ENCODE data around the gene CNTNAP2. TPM values are rescaled to one million over a fixed set of nuclear protein-coding genes. Genes with fewer than 3 reads are reported as not detected.

The CNTNAP2 gene
- total and polyA plus RNA-seq, 2 of the 13 experiments (the other 11 are each of a cell fraction or from before 2014, with no cell fraction given): 0.40 to 0.42 TPM

GRCh38 chr7:147742301-147742700 lies 1625.7 kb downstream of the CNTNAP2 start:
- H3K9ac ChIP-seq (ENCODE audit: insufficient read depth, low read depth, low read length): no peak overlapping the region
- in situ Hi-C loops (cut with HindIII; ENCODE audit: extremely low pct_ligation_motif_present, low pct_unique_long_range_greater_than_20kb): no loop called here
- intact Hi-C loops (cut with micrococcal nuclease; ENCODE audit: unreplicated experiment): no loop called here
- POLR2A ChIA-PET: no interaction called here
- no peaks in the 10 kb centered on the region for H3K27me3 ChIP-seq (ENCODE audit: control insufficient read depth in 1 of 2, insufficient read depth in 2 of 2, low read length in 2 of 2)
- ATAC-seq (no peak), FAIRE-seq (no peak), DNase-seq (ENCODE audit: low spot score) (no peak)
- H3K4me2 ChIP-seq (ENCODE audit: low read depth, low read length): no peak overlapping the region
- no peak for TF ChIP-seq NR0B2 (CRISPR knock-in tag; IDR thresholded peaks at IDR 0.05)
- TF ChIP-seq PPARG (CRISPR knock-in tag; conservative IDR thresholded peaks at IDR 0.05): no peak
- no peak for TF ChIP-seq AKAP8 (CRISPR knock-in tag; IDR thresholded peaks at IDR 0.05)
- no peak for TF ChIP-seq CEBPG (CRISPR knock-in tag; IDR thresholded peaks at IDR 0.05)
- no peak for TF ChIP-seq REXO4 (CRISPR knock-in tag; IDR thresholded peaks at IDR 0.05; ENCODE audit: borderline replicate concordance)
- TF ChIP-seq ZNF883 (CRISPR knock-in tag; IDR thresholded peaks at IDR 0.05; ENCODE audit: not compliant biosample characterization): no peak
- TF ChIP-seq MYC (CRISPR knock-in tag; IDR thresholded peaks at IDR 0.05; ENCODE audit: borderline replicate concordance): no peak
- TF ChIP-seq, protein P1, sequence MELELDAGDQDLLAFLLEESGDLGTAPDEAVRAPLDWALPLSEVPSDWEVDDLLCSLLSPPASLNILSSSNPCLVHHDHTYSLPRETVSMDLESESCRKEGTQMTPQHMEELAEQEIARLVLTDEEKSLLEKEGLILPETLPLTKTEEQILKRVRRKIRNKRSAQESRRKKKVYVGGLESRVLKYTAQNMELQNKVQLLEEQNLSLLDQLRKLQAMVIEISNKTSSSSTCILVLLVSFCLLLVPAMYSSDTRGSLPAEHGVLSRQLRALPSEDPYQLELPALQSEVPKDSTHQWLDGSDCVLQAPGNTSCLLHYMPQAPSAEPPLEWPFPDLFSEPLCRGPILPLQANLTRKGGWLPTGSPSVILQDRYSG (CRISPR knock-in tag; IDR thresholded peaks at IDR 0.05): no peak
- no peak for TF ChIP-seq ZNF383 (CRISPR knock-in tag; IDR thresholded peaks at IDR 0.05; ENCODE audit: borderline replicate concordance)
- TF ChIP-seq, protein P2, sequence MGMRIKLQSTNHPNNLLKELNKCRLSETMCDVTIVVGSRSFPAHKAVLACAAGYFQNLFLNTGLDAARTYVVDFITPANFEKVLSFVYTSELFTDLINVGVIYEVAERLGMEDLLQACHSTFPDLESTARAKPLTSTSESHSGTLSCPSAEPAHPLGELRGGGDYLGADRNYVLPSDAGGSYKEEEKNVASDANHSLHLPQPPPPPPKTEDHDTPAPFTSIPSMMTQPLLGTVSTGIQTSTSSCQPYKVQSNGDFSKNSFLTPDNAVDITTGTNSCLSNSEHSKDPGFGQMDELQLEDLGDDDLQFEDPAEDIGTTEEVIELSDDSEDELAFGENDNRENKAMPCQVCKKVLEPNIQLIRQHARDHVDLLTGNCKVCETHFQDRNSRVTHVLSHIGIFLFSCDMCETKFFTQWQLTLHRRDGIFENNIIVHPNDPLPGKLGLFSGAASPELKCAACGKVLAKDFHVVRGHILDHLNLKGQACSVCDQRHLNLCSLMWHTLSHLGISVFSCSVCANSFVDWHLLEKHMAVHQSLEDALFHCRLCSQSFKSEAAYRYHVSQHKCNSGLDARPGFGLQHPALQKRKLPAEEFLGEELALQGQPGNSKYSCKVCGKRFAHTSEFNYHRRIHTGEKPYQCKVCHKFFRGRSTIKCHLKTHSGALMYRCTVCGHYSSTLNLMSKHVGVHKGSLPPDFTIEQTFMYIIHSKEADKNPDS (CRISPR knock-in tag; IDR thresholded peaks at IDR 0.05): no peak
- TF ChIP-seq, protein P3, sequence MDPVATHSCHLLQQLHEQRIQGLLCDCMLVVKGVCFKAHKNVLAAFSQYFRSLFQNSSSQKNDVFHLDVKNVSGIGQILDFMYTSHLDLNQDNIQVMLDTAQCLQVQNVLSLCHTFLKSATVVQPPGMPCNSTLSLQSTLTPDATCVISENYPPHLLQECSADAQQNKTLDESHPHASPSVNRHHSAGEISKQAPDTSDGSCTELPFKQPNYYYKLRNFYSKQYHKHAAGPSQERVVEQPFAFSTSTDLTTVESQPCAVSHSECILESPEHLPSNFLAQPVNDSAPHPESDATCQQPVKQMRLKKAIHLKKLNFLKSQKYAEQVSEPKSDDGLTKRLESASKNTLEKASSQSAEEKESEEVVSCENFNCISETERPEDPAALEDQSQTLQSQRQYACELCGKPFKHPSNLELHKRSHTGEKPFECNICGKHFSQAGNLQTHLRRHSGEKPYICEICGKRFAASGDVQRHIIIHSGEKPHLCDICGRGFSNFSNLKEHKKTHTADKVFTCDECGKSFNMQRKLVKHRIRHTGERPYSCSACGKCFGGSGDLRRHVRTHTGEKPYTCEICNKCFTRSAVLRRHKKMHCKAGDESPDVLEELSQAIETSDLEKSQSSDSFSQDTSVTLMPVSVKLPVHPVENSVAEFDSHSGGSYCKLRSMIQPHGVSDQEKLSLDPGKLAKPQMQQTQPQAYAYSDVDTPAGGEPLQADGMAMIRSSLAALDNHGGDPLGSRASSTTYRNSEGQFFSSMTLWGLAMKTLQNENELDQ (CRISPR knock-in tag; IDR thresholded peaks at IDR 0.05; ENCODE audit: borderline replicate concordance): no peak
- TF ChIP-seq PRDM10 (CRISPR knock-in tag; IDR thresholded peaks at IDR 0.05; ENCODE audit: low read depth): no peak
- no peak for TF ChIP-seq TSC22D2 (CRISPR knock-in tag; IDR thresholded peaks at IDR 0.05; ENCODE audit: borderline replicate concordance)
- TF ChIP-seq ZNF766 (CRISPR knock-in tag; IDR thresholded peaks at IDR 0.05; ENCODE audit: borderline replicate concordance): no peak
- TF ChIP-seq ZSCAN29 (CRISPR knock-in tag; conservative IDR thresholded peaks at IDR 0.05): no peak
- H3K4me1 ChIP-seq (ENCODE audit: insufficient read depth, low read length): no peaks in the 10 kb centered on the region
- H3K36me3 ChIP-seq (replicated peaks in 1 of 2; ENCODE audit: control insufficient read depth in 1 of 2, insufficient read depth in 2 of 2, low read length in 2 of 2): no peaks in the 10 kb centered on the region
- H3K4me3 ChIP-seq (replicated peaks in 1 of 3; ENCODE audit: insufficient read depth in 1 of 3, low read depth in 2 of 3, low read length in 3 of 3): no peak overlapping the region
- BruUV-seq (replicated peaks): no TSS peak
- H4K20me1 ChIP-seq (ENCODE audit: insufficient read depth, low read length): no peaks in the 10 kb centered on the region
- peaks cover 57% of the 10 kb centered on the region for H3K9me3 ChIP-seq (ENCODE audit: low read length)
- CTCF ChIA-PET (ENCODE audit: low intra/inter-chr PET ratio, low total read pairs): no interaction called here
- H3K27ac ChIP-seq (ENCODE audit: extremely low read length, insufficient read depth, low read length): no peak overlapping the region
- H3K79me2 ChIP-seq (ENCODE audit: insufficient read depth, low read length): no peaks in the 10 kb centered on the region
- 10% methylated on average over 3 of the region's 3 CpGs for WGBS (ENCODE audit: low lambda C conversion rate)
- no peak overlapping the region for H2AFZ ChIP-seq (ENCODE audit: low read length)
